ENCODE measurements around the gene TMEM225B.

TMEM225B gene

GRCh38 chr7:99616359-99617191 is 18.5 kb downstream of the TMEM225B start, which contains the start of gene ZSCAN25:
Gene ZSCAN25 (plus strand): TSS chr7:99616946. CDS start chr7:99619607, 2,661 bp downstream.
- Histone ChIP-seq H3K79me2 (ENCODE audit: control insufficient read depth, insufficient read depth, low read length, poor library complexity) (peaks cover 15% of the 10 kb centered on the region), H3K4ac (ENCODE audit: low read depth, low read length) (peak within 1 kb of the TSS; percentile 94), H2BK120ac (ENCODE audit: insufficient read depth, low read length, poor library complexity) (peak within 1 kb of the TSS; percentile 94), H3K9ac (ENCODE audit: low read length) (peak within 1 kb of the TSS; percentile 95), H2BK5ac (ENCODE audit: low read depth, low read length, poor library complexity) (peak within 1 kb of the TSS; percentile 74), H4K8ac (ENCODE audit: low read depth, low read length) (peak within 1 kb of the TSS; percentile 98), H3K23ac (ENCODE audit: low read length) (no peak within 1 kb of the TSS), H3K9me3 (ENCODE audit: insufficient read depth, low read depth, low read length) (peaks cover under 1% of the 10 kb centered on the region), H3K79me1 (ENCODE audit: low read length) (peaks cover 26% of the 10 kb centered on the region), H3K27ac (ENCODE audit: low read depth, low read length) (peak within 1 kb of the TSS; percentile 75), H3K4me2 (ENCODE audit: low read length) (peak within 1 kb of the TSS; percentile 69), H3K36me3 (ENCODE audit: control insufficient read depth in 1 of 2, insufficient read depth in 2 of 2, low read length in 2 of 2) (peaks cover 14 to 21% of the 10 kb centered on the region in 2 experiments), H3K14ac (ENCODE audit: low read length) (peak within 1 kb of the TSS; percentile 97), H2AK5ac (ENCODE audit: low read length) (peak within 1 kb of the TSS; percentile 87), H3K4me3 (ENCODE audit: low read depth, low read length) (peak within 1 kb of the TSS; percentile 97), H2BK12ac (ENCODE audit: low read length) (peak within 1 kb of the TSS; percentile 34), H2AFZ (ENCODE audit: insufficient read depth, low read length, poor library complexity) (peak within 1 kb of the TSS; percentile 98), H3K18ac (ENCODE audit: low read length) (peak within 1 kb of the TSS; percentile 93), H4K91ac (ENCODE audit: low read depth, low read length) (peak within 1 kb of the TSS; percentile 94), H3K4me1 (ENCODE audit: control insufficient read depth in 1 of 2, insufficient read depth in 2 of 2, low read length in 2 of 2) (peaks cover 19 to 26% of the 10 kb centered on the region in 2 experiments), H4K12ac (ENCODE audit: low read depth, low read length) (peak within 1 kb of the TSS; percentile 98), H3K27me3 (ENCODE audit: insufficient read depth, low read length) (no peaks in the 10 kb centered on the region)
- no CpG with 5 or more reads among the region's 60 CpGs for WGBS (ENCODE audit: extremely low coverage, insufficient coverage, insufficient read length)
- DNase-seq: peak; percentile 87 to 96

GRCh38 chr7:99617192-99617781 is 19.2 kb downstream of the TMEM225B start:
- H2BK5ac ChIP-seq (ENCODE audit: low read depth, low read length, poor library complexity): peak overlapping the region; percentile 74
- no peak overlapping the region for H3K23ac ChIP-seq (ENCODE audit: low read length)
- H3K14ac ChIP-seq (ENCODE audit: low read length): peak overlapping the region; percentile 62
- H4K12ac ChIP-seq (ENCODE audit: low read depth, low read length): peak overlapping the region; percentile 92
- H3K27me3 ChIP-seq (ENCODE audit: insufficient read depth, low read length): no peaks in the 10 kb centered on the region
- H3K27ac ChIP-seq (ENCODE audit: low read depth, low read length): peak overlapping the region; percentile 75
- H3K4me3 ChIP-seq (ENCODE audit: low read depth, low read length): peak overlapping the region; percentile 97
- H3K4ac ChIP-seq (ENCODE audit: low read depth, low read length): peak overlapping the region; percentile 94
- peak overlapping the region; percentile 79 for H2AFZ ChIP-seq (ENCODE audit: insufficient read depth, low read length, poor library complexity)
- H3K79me1 ChIP-seq (ENCODE audit: low read length): peaks cover 26% of the 10 kb centered on the region
- DNase-seq: no peak
- peak overlapping the region; percentile 52 for H4K91ac ChIP-seq (ENCODE audit: low read depth, low read length)
- H3K36me3 ChIP-seq (ENCODE audit: control insufficient read depth in 1 of 2, insufficient read depth in 2 of 2, low read length in 2 of 2): peaks cover 20 to 26% of the 10 kb centered on the region in 2 experiments
- no peaks in the 10 kb centered on the region for H3K9me3 ChIP-seq (ENCODE audit: insufficient read depth, low read depth, low read length)
- no peak overlapping the region for H2BK12ac ChIP-seq (ENCODE audit: low read length)
- H3K9ac ChIP-seq (ENCODE audit: low read length): peak overlapping the region; percentile 95
- H2BK120ac ChIP-seq (ENCODE audit: insufficient read depth, low read length, poor library complexity): peak overlapping the region; percentile 79
- H3K4me1 ChIP-seq (ENCODE audit: control insufficient read depth in 1 of 2, insufficient read depth in 2 of 2, low read length in 2 of 2): peaks cover 19 to 26% of the 10 kb centered on the region in 2 experiments
- H3K79me2 ChIP-seq (ENCODE audit: control insufficient read depth, insufficient read depth, low read length, poor library complexity): peaks cover 15% of the 10 kb centered on the region
- H4K8ac ChIP-seq (ENCODE audit: low read depth, low read length): peak overlapping the region; percentile 78
- H3K18ac ChIP-seq (ENCODE audit: low read length): peak overlapping the region; percentile 88
- peak overlapping the region; percentile 69 for H3K4me2 ChIP-seq (ENCODE audit: low read length)
- no CpG with 5 or more reads among the region's 22 CpGs for WGBS (ENCODE audit: extremely low coverage, insufficient coverage, insufficient read length)
- H2AK5ac ChIP-seq (ENCODE audit: low read length): peak overlapping the region; percentile 87

GRCh38 chr7:99618726-99619125 is 20.7 kb downstream of the TMEM225B start:
- Histone ChIP-seq H3K36me3 (ENCODE audit: control insufficient read depth in 1 of 2, insufficient read depth in 2 of 2, low read length in 2 of 2) (peaks cover 32 to 40% of the 10 kb centered on the region in 2 experiments), H3K18ac (ENCODE audit: low read length) (no peak overlapping the region), H3K4me3 (ENCODE audit: low read depth, low read length) (no peak overlapping the region), H3K4me2 (ENCODE audit: low read length) (peak overlapping the region; percentile 52), H3K79me2 (ENCODE audit: control insufficient read depth, insufficient read depth, low read length, poor library complexity) (peaks cover 15% of the 10 kb centered on the region), H3K23ac (ENCODE audit: low read length) (no peak overlapping the region), H4K91ac (ENCODE audit: low read depth, low read length) (no peak overlapping the region), H2BK120ac (ENCODE audit: insufficient read depth, low read length, poor library complexity) (peak overlapping the region; percentile 52), H3K14ac (ENCODE audit: low read length) (no peak overlapping the region), H2BK5ac (ENCODE audit: low read depth, low read length, poor library complexity) (no peak overlapping the region), H3K27ac (ENCODE audit: low read depth, low read length) (peak overlapping the region; percentile 95), H3K4me1 (ENCODE audit: control insufficient read depth in 1 of 2, insufficient read depth in 2 of 2, low read length in 2 of 2) (peaks cover 24 to 29% of the 10 kb centered on the region in 2 experiments), H3K27me3 (ENCODE audit: insufficient read depth, low read length) (no peaks in the 10 kb centered on the region), H2AK5ac (ENCODE audit: low read length) (no peak overlapping the region), H3K79me1 (ENCODE audit: low read length) (peaks cover 26% of the 10 kb centered on the region), H4K8ac (ENCODE audit: low read depth, low read length) (no peak overlapping the region), H3K4ac (ENCODE audit: low read depth, low read length) (no peak overlapping the region), H4K12ac (ENCODE audit: low read depth, low read length) (no peak overlapping the region), H3K9me3 (ENCODE audit: insufficient read depth, low read depth, low read length) (peaks cover 3% of the 10 kb centered on the region), H3K9ac (ENCODE audit: low read length) (no peak overlapping the region), H2AFZ (ENCODE audit: insufficient read depth, low read length, poor library complexity) (no peak overlapping the region), H2BK12ac (ENCODE audit: low read length) (no peak overlapping the region)
- no CpG with 5 or more reads among the region's 3 CpGs for WGBS (ENCODE audit: extremely low coverage, insufficient coverage, insufficient read length)
- DNase-seq: peak; percentile 86 to 99

GRCh38 chr7:99619571-99620130 is 21.6 kb downstream of the TMEM225B start:
- Histone ChIP-seq H3K4me3 (ENCODE audit: low read depth, low read length) (no peak overlapping the region), H2BK120ac (ENCODE audit: insufficient read depth, low read length, poor library complexity) (peak overlapping the region; percentile 94), H3K18ac (ENCODE audit: low read length) (peak overlapping the region; percentile 89), H2BK12ac (ENCODE audit: low read length) (peak overlapping the region; percentile 95), H3K9me3 (ENCODE audit: insufficient read depth, low read depth, low read length) (peaks cover 5% of the 10 kb centered on the region), H4K8ac (ENCODE audit: low read depth, low read length) (peak overlapping the region; percentile 37), H4K91ac (ENCODE audit: low read depth, low read length) (peak overlapping the region; percentile 91), H3K4ac (ENCODE audit: low read depth, low read length) (peak overlapping the region; percentile 80), H3K14ac (ENCODE audit: low read length) (peak overlapping the region; percentile 93), H4K12ac (ENCODE audit: low read depth, low read length) (peak overlapping the region; percentile 67), H3K79me2 (ENCODE audit: control insufficient read depth, insufficient read depth, low read length, poor library complexity) (peaks cover 15% of the 10 kb centered on the region), H3K79me1 (ENCODE audit: low read length) (peaks cover 26% of the 10 kb centered on the region), H2AFZ (ENCODE audit: insufficient read depth, low read length, poor library complexity) (no peak overlapping the region), H3K27me3 (ENCODE audit: insufficient read depth, low read length) (no peaks in the 10 kb centered on the region), H3K4me2 (ENCODE audit: low read length) (peak overlapping the region; percentile 1), H3K4me1 (ENCODE audit: control insufficient read depth in 1 of 2, insufficient read depth in 2 of 2, low read length in 2 of 2) (peaks cover 24 to 29% of the 10 kb centered on the region in 2 experiments), H3K23ac (ENCODE audit: low read length) (no peak overlapping the region), H3K36me3 (ENCODE audit: control insufficient read depth in 1 of 2, insufficient read depth in 2 of 2, low read length in 2 of 2) (peaks cover 41 to 49% of the 10 kb centered on the region in 2 experiments), H2AK5ac (ENCODE audit: low read length) (peak overlapping the region; percentile 72), H3K9ac (ENCODE audit: low read length) (no peak overlapping the region), H3K27ac (ENCODE audit: low read depth, low read length) (peak overlapping the region; percentile 95), H2BK5ac (ENCODE audit: low read depth, low read length, poor library complexity) (peak overlapping the region; percentile 68)
- DNase-seq: no peak
- WGBS (ENCODE audit: extremely low coverage, insufficient coverage, insufficient read length): no CpG with 5 or more reads among the region's 18 CpGs
